IMR-90 (cell line): ENCODE data around the gene RPL36. TPM values are rescaled to one million over a fixed set of nuclear protein-coding genes. Genes with fewer than 3 reads are reported as not detected.

Experiments
- ATAC-seq: fragments of 200-7000 bp; cut with Tn5 transposase; 2 replicates; pipeline ENCODE4 v1.9.1; 2020; ENCODE audit warnings: low read depth, mild to moderate bottlenecking, moderate library complexity
- BruUV-seq: library from RNA; stranded (reverse); fragments of 400-500 nt; replicated peaks from 2 replicates; lab custom pipeline; 2021; lab: Mats Ljungman, UMichigan
- CTCF ChIA-PET: fragments of 300-600 bp; formaldehyde crosslinking; extraction: SDS; loops from one replicate; lab custom pipeline; 2021; ENCODE audit warnings: antibody characterized with exemption; lab: Yijun Ruan, JAX
- POLR2A ChIA-PET: fragments of 300-600 bp; sonication (Branson Sonifier 250); formaldehyde crosslinking; loops from one replicate; lab custom pipeline; 2022; ENCODE audit warnings: antibody characterized with exemption; ENCODE audit not compliant: unreplicated experiment; lab: Charles Lee
- DNase-seq: peaks from one replicate; pipeline ENCODE4 v3.0.0; 2013
- H2AFZ ChIP-seq: replicated peaks from 2 replicates; pipeline ENCODE3; 2013; ENCODE audit warnings: low read length, mild to moderate bottlenecking; ENCODE audit not compliant: poor library complexity
- H2AK5ac ChIP-seq: 2 replicates; pipeline ENCODE4 v1.6.1; 2013; ENCODE audit warnings: low read depth, low read length, inconsistent platforms
- H2AK9ac ChIP-seq: replicated peaks from 2 replicates; pipeline ENCODE3; 2013; ENCODE audit warnings: mild to moderate bottlenecking, low read depth, low read length, moderate library complexity; ENCODE audit not compliant: poor library complexity
- H2BK120ac ChIP-seq: 2 replicates; pipeline ENCODE4 v1.6.1; 2013; ENCODE audit warnings: low read depth, low read length, inconsistent platforms
- H2BK15ac ChIP-seq: 3 replicates; pipeline ENCODE4 v1.6.1; 2013; ENCODE audit warnings: low read depth, low read length, inconsistent platforms
- H2BK20ac ChIP-seq: 2 replicates; pipeline ENCODE4 v1.6.1; 2013; ENCODE audit warnings: low read depth, mild to moderate bottlenecking, inconsistent platforms, low read length, moderate library complexity
- H2BK5ac ChIP-seq: 2 replicates; pipeline ENCODE4 v1.6.1; 2013; ENCODE audit warnings: mild to moderate bottlenecking, low read depth, low read length, inconsistent platforms; ENCODE audit not compliant: poor library complexity, severe bottlenecking
- H3K14ac ChIP-seq: replicated peaks from 2 replicates; pipeline ENCODE4 v1.6.1; 2013; ENCODE audit warnings: low read depth, low read length, inconsistent platforms
- H3K18ac ChIP-seq: 2 replicates; pipeline ENCODE4 v1.6.1; 2013; ENCODE audit warnings: low read depth, low read length, control low read depth
- H3K23ac ChIP-seq: 2 replicates; pipeline ENCODE4 v1.6.1; 2013; ENCODE audit warnings: low read depth, low read length, inconsistent platforms
- H3K27ac ChIP-seq: 2 replicates; pipeline ENCODE4 v1.5.1; 2013; ENCODE audit warnings: mild to moderate bottlenecking, control low read depth, low read length; ENCODE audit not compliant: insufficient read depth
- H3K27me3 ChIP-seq: 2 replicates; pipeline ENCODE4 v1.6.1; 2013; ENCODE audit warnings: low read length; ENCODE audit not compliant: control insufficient read depth, insufficient read depth
- H3K36me3 ChIP-seq: 2 replicates; pipeline ENCODE4 v1.6.1; 2013; ENCODE audit warnings: low read length, mixed read lengths; ENCODE audit not compliant: control insufficient read depth, insufficient read depth
- H3K4ac ChIP-seq: 2 replicates; pipeline ENCODE4 v1.6.1; 2013; ENCODE audit warnings: low read depth, low read length, inconsistent platforms
- H3K4me1 ChIP-seq: 2 replicates; pipeline ENCODE4 v1.6.1; 2013; ENCODE audit warnings: low read length, mixed read lengths; ENCODE audit not compliant: control insufficient read depth, insufficient read depth
- H3K4me2 ChIP-seq: 2 replicates; pipeline ENCODE4 v1.6.1; 2013; ENCODE audit warnings: low read depth, mild to moderate bottlenecking, control low read depth, low read length, moderate library complexity
- H3K4me3 ChIP-seq: 2 replicates; pipeline ENCODE4 v1.5.1; 2013; ENCODE audit warnings: low read depth, mild to moderate bottlenecking, control low read depth, low read length, moderate library complexity; ENCODE audit not compliant: insufficient read depth
- H3K56ac ChIP-seq: 2 replicates; pipeline ENCODE4 v1.6.1; 2013; ENCODE audit warnings: low read length, inconsistent platforms; ENCODE audit not compliant: insufficient read depth; ENCODE audit errors: extremely low read depth
- H3K79me1 ChIP-seq, 2 experiments: 2 replicates each; pipeline ENCODE4 v1.6.1; 2013; ENCODE audit warnings: low read length in 2 of 2, inconsistent platforms in 1 of 2, low read depth in 1 of 2
- H3K9ac ChIP-seq: 2 replicates; pipeline ENCODE4 v1.6.1; 2013; ENCODE audit warnings: low read depth, low read length, control low read depth
- H3K9me1 ChIP-seq: 2 replicates; pipeline ENCODE4 v1.6.1; 2013; ENCODE audit warnings: low read length, inconsistent platforms; ENCODE audit not compliant: insufficient read depth
- H3K9me3 ChIP-seq: 2 replicates; pipeline ENCODE4 v1.6.1; 2013; ENCODE audit warnings: low read length; ENCODE audit not compliant: control insufficient read depth, insufficient read depth
- H4K20me1 ChIP-seq: 2 replicates; pipeline ENCODE4 v1.6.1; 2013; ENCODE audit warnings: low read length, inconsistent platforms; ENCODE audit not compliant: insufficient read depth
- H4K5ac ChIP-seq: 2 replicates; pipeline ENCODE4 v1.6.1; 2013; ENCODE audit warnings: mild to moderate bottlenecking, low read depth, low read length, control low read depth
- H4K8ac ChIP-seq, 2 experiments: 2 replicates each; pipeline ENCODE4 v1.6.1; 2013; ENCODE audit warnings: low read depth in 2 of 2, low read length in 2 of 2, control low read depth in 1 of 2, inconsistent platforms in 1 of 2
- H4K91ac ChIP-seq: 2 replicates; pipeline ENCODE4 v1.6.1; 2013; ENCODE audit warnings: low read depth, low read length, inconsistent platforms; ENCODE audit not compliant: insufficient read depth
- BHLHE40 ChIP-seq: fragments of 150-350 bp; IDR thresholded peaks from 2 replicates; pipeline ENCODE4 v1.6.1; 2016; ENCODE audit warnings: mild to moderate bottlenecking, low read depth, low read length
- CEBPB ChIP-seq: IDR thresholded peaks from 2 replicates; pipeline ENCODE4 v1.6.1; 2012; ENCODE audit warnings: low read depth, low read length, improper control_type of control experiment
- CHD1 ChIP-seq: IDR thresholded peaks from 2 replicates; pipeline ENCODE4 v1.6.1; 2012; ENCODE audit warnings: low read depth, low read length, improper control_type of control experiment
- FOS ChIP-seq: fragments of 150-350 bp; IDR thresholded peaks from 2 replicates; pipeline ENCODE4 v1.6.1; 2016; ENCODE audit warnings: low read depth, low read length
- MAFK ChIP-seq: IDR thresholded peaks from 2 replicates; pipeline ENCODE4 v1.6.1; 2012; ENCODE audit warnings: low read depth, low read length, improper control_type of control experiment
- MAZ ChIP-seq: IDR thresholded peaks from 2 replicates; pipeline ENCODE4 v1.6.1; 2012; ENCODE audit warnings: low read depth, mild to moderate bottlenecking, low read length, improper control_type of control experiment, moderate library complexity, borderline replicate concordance
- MXI1 ChIP-seq: IDR thresholded peaks from 2 replicates; pipeline ENCODE4 v1.6.1; 2012; ENCODE audit warnings: low read depth, mild to moderate bottlenecking, low read length, moderate library complexity, borderline replicate concordance
- NFE2L2 ChIP-seq: fragments of 150-350 bp; IDR thresholded peaks from 2 replicates; pipeline ENCODE4 v1.6.1; 2016; ENCODE audit warnings: low read depth, mild to moderate bottlenecking, low read length
- POLR2A ChIP-seq: IDR thresholded peaks from 2 replicates; pipeline ENCODE4 v1.6.1; 2012; ENCODE audit warnings: mild to moderate bottlenecking, low read depth, low read length
- USF2 ChIP-seq: fragments of 150-350 bp; IDR thresholded peaks from 2 replicates; pipeline ENCODE4 v1.6.1; 2017; ENCODE audit warnings: mild to moderate bottlenecking, antibody characterized with exemption, low read length, low read depth
- WGBS, 2 experiments: methylation state at CpG; one replicate each; pipeline versions ENCODE4 v1.1.5 to v1.1.7; 2013; ENCODE audit warnings: missing lambda C conversion rate in 2 of 2; ENCODE audit not compliant: insufficient read length in 1 of 2; ENCODE audit errors: extremely low coverage in 2 of 2; 5-methylcytosine and 5-hydroxymethylcytosine counted together
- dilution Hi-C: fragments of 300-500 bp; cut with HindIII; formaldehyde crosslinking; loops from one replicate; pipeline ENCODE4 v1.14.3; 2018; ENCODE audit warnings: low sequenced_read_pairs; ENCODE audit not compliant: unreplicated experiment
- in situ Hi-C: fragments of 300-500 bp; cut with MboI; formaldehyde crosslinking; loops from 3 replicates; pipeline ENCODE4 v1.14.3; 2019; ENCODE audit warnings: low sequenced_read_pairs, inconsistent platforms, mixed read lengths
- intact Hi-C: fragments of 100-400 bp; cut with micrococcal nuclease; formaldehyde crosslinking; loops from 2 replicates; pipeline ENCODE4 v1.10.0; 2022
- polyA plus RNA-seq, 3 experiments: library from polyadenylated mRNA; depleted of rRNA; stranded (reverse); fragments of >200 nt; gene quantifications; 2 replicates each; pipeline ENCODE4 v1.2.3, GENCODE V29; 2012; ENCODE audit warnings: low replicate concordance in 1 of 3
- total RNA-seq: library from RNA; depleted of rRNA; stranded (reverse); fragments of >200 nt; gene quantifications from 2 replicates; pipeline ENCODE4 v1.2.3, GENCODE V29; 2012

RPL36 gene
- total and polyA plus RNA-seq, 2 of the 4 experiments (the other 2 are of a cell fraction): 232 to 757 TPM

- Histone ChIP-seq H2AK9ac (peak within 1 kb of the TSS; percentile 97), H4K20me1 (no peaks in the 10 kb centered on the region; the same call in 1 of the 2 replicates), H3K4me2 (peak within 1 kb of the TSS; percentile 99), H4K8ac (peak within 1 kb of the TSS; percentile 88 to 95), H2BK20ac (no peak within 1 kb of the TSS), H2AFZ (peak within 1 kb of the TSS; percentile 97), H4K5ac (peak within 1 kb of the TSS; percentile 85), H3K9ac (peak within 1 kb of the TSS; percentile 79), H3K14ac (peak within 1 kb of the TSS; percentile 68), H3K18ac (peak within 1 kb of the TSS; percentile 53), H2AK5ac (peak within 1 kb of the TSS; percentile 87), H2BK5ac (peak within 1 kb of the TSS; percentile 58), H3K23ac (peak within 1 kb of the TSS; percentile 70), H2BK120ac (peak within 1 kb of the TSS; percentile 84; the same call in 1 of the 2 replicates), H3K9me3 (no peaks in the 10 kb centered on the region), H2BK15ac (peak within 1 kb of the TSS; percentile 81; the same call in 1 of the 3 replicates), H3K27me3 (no peaks in the 10 kb centered on the region), H3K4me1 (peaks cover 7% of the 10 kb centered on the region), H3K4ac (peak within 1 kb of the TSS; percentile 85), H3K27ac (peak within 1 kb of the TSS; percentile 69), H3K36me3 (no peaks in the 10 kb centered on the region), H3K56ac (peak within 1 kb of the TSS; percentile 86), H3K79me1 (peaks cover 15 to 19% of the 10 kb centered on the region in 2 experiments; a peak in 3 of 4 replicates), H3K9me1 (peaks cover 3% of the 10 kb centered on the region; the same call in 1 of the 2 replicates), H3K4me3 (peak within 1 kb of the TSS; percentile 75), H4K91ac (peak within 1 kb of the TSS; percentile 87)
- DNase-seq: peak; percentile 98
- ChIA-PET POLR2A (no interaction called here), CTCF (no interaction called here)
- BruUV-seq: no TSS peak
- 0% methylated on average over 21 of the region's 94 CpGs; no CpG with 5 or more reads in 1 of the 2 experiments for WGBS, 2 experiments
- dilution Hi-C loops: no loop called here
- TF ChIP-seq CEBPB (no peak), BHLHE40 (peak; percentile 84), USF2 (peak; percentile 98), CHD1 (no peak), MAZ (peak; percentile 80; the same call in 1 of the 2 replicates), POLR2A (peak; percentile 74), NFE2L2 (no peak), MAFK (no peak), MXI1 (peak; percentile 85), FOS (0 out of 2 replicates have a peak, but pooled peaks have one; percentile 11)
- ATAC-seq: peak; percentile 95
- in situ Hi-C loops: no loop called here
- intact Hi-C loops: no loop called here
These were observed 9.4 kb upstream of the RPL36 start, which contains the start of the genes HSD11B1L and MICOS13 for GRCh38 chr19:5680437-5681368. Gene HSD11B1L, plus strand, starts transcription at chr19:5681027. Its CDS starts 3,806 bp downstream, at chr19:5684833. Gene MICOS13, minus strand, starts transcription at chr19:5680516. Its CDS starts 30 bp downstream, at chr19:5680486.
